GM12892 (cell line): Measurements from ENCODE around the gene ARHGDIG.
"Not testable (repeated sequence)": the region's sequence is repeated elsewhere in the genome, so short reads cannot be mapped to it uniquely, and the experiment has no call there.

ENCODE experiments used
- DNase-seq: peaks from one replicate; pipeline ENCODE4 v3.0.0; 2011; ENCODE audit not compliant: insufficient read length
- FAIRE-seq: peaks from 2 replicates; lab custom pipeline; 2011; peaks lifted over from hg19 to GRCh38; lab: Jason Lieb, UNC
- POLR2A ChIP-seq: IDR thresholded peaks from 2 replicates; pipeline ENCODE4 v1.6.1; 2011; ENCODE audit warnings: low read depth, low read length, control low read depth
- POLR2AphosphoS5 ChIP-seq: IDR thresholded peaks from 2 replicates; pipeline ENCODE4 v1.6.1; 2011; ENCODE audit warnings: low read depth, low read length, control low read depth
- TAF1 ChIP-seq: IDR thresholded peaks from 2 replicates; pipeline ENCODE4 v1.6.1; 2011; ENCODE audit warnings: low read depth, mild to moderate bottlenecking, control low read depth, low read length, borderline replicate concordance

The ARHGDIG gene

DNA sequence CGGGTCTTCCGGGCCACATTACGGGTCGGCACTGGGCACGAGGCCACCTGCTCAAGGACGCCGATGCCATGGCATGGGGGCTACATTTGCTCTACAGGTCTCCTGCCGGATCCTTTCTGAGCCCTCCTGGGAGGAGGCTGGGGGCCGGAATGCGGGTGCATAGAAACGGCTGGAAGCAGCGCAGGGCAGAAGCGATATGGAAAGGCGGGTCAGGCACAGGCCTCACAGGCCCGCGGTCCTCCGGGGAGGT lies 43.7 kb downstream of the ARHGDIG start:
- TF ChIP-seq POLR2AphosphoS5 = no peak
- no peak for FAIRE-seq
- no peak for DNase-seq

- FAIRE-seq (peak; percentile 95), DNase-seq (peak; percentile 57)
- TF ChIP-seq POLR2A (no peak), POLR2AphosphoS5 (no peak), TAF1 (0 out of 2 replicates have a peak, but pooled peaks have one; percentile 4)
Measured at GRCh38 chr16:324451-325334, 44.3 kb downstream of the ARHGDIG start.

DNA sequence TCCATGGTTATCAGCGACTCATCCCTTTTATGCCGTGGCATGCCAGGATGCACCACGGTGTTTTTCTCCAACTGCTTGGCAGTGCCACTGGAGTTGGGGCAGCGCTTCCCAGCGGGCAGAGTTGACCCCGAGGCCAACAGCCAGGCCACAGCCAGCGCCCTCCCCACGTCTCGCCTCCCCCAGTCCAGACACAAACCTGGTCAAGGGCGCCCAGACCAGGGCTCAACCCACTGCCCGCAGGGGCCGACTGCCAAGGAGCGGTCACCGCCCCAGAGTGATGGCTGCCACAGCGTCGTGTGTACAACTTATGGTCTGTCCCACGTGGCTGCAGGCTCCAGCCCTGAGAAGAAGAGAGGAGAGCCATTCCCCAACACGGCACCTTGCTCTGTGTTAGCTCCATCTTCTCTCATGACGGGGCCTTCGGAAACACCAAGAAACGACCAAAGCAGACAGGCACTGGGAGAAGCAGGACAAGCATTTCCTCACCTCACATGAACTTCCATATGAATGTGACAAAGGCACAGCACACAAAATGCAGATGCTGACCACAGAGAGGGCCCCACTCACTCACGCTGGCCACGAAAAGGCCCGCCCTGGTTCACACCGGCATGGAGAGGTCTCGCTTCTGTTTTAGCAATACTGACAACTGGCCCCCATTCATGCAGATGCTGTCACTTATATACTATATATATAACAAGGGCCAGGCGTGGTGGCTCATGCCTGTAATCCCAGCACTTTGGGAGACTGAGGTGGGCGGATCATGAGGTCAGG lies 45.2 kb downstream of the ARHGDIG start:
- DNase-seq (no peak), FAIRE-seq (no peak)
- TF ChIP-seq POLR2A (no peak), POLR2AphosphoS5 (no peak), TAF1 (no peak)

DNA sequence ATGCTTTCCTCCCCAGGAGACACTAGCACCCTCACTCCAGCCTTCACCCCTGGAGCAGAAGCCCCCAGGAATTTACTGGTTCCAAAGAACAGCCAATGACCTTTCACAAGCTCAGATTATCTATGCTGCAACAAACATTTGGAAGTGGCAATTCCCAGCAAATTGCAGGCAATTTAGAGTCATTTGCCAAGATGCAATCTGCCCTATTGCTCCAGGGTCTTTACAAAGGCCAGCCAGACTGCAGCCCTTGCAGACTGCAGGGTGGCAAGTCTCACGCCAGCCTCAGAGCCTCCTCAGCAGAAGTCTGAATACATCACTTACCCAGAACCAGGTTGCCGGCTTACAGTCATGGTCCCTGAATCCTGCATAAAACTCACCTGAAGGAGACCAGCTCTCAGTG lies 50.4 kb downstream of the ARHGDIG start:
- no peak for FAIRE-seq
- TF ChIP-seq POLR2A (no peak), POLR2AphosphoS5 (no peak), TAF1 (no peak)
- DNase-seq = no peak

GRCh38 chr16:331181-331814 lies 50.9 kb downstream of the ARHGDIG start:
- not testable (repeated sequence) for DNase-seq, FAIRE-seq
